SK-N-MC (cell line): ENCODE data around the gene NOB1.

ENCODE experiments used
- EZH2 ChIP-seq: fragments of 200-600 bp; sonication (generic); IDR thresholded peaks from one replicate; pipeline ENCODE4 v1.6.1; 2017; ENCODE audit warnings: antibody characterized with exemption
- POLR2AphosphoS5 ChIP-seq: IDR thresholded peaks from 2 replicates; pipeline ENCODE4 v1.6.1; 2012; ENCODE audit warnings: mild to moderate bottlenecking, low read depth, low read length, borderline replicate concordance

DNA sequence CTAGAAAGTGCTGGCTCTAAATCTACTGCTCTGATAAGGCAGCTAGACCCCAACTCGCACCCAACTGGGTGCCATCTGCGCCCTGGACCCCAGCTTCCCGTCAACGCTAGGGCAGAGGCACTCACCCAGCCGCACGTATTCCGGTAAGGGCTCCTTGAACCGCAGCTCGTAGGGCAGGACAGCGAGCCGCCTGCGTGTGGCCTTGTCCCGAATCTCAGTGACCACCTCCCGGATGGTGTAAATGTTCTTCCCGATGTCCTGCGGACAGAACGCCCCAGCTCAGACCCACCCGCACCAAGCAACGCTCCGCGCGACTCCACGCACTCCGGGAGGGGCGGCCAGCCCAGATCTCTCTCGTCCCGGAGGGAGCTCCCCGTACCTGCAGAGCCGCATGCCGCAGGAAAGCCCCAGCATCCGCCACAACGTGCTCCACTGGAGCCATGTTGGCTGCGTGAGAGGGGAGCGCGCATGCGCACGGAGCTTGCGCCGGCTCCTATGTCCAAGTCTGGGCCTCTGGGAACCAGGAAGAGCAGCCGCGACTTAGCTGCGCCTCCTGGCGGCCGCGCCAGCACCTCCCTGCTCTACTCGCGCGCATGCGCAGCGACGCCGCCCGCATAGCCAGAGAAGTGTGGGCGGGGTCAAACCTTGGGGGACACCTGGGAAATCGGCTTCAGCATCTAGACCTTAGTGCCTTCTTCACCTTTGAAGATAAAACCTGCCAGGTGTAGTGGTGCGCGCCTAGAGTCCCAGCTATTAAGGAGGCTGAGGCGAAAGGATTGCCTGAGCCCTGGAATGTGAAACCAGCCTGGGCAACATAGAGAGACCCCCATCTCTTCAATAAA lies at the start of gene NOB1:
- TF ChIP-seq EZH2, result no peak
- TF ChIP-seq POLR2AphosphoS5, result peak; percentile 93
